ENCODE results near the gene MRPL49.

- TF ChIP-seq CTCF (IDR thresholded peaks at IDR 0.05) (no peak), POLR2A (IDR thresholded peaks at IDR 0.05) (no peak)
Measured at GRCh38 chr11:65166893-65167292, 44.8 kb downstream of the MRPL49 start.

Data from testis (tissue), 2 donors.